Endothelial cell (in vitro differentiated cells): ENCODE data around the gene REPIN1. TPM values are rescaled to one million over a fixed set of nuclear protein-coding genes. Genes with fewer than 3 reads are reported as not detected.

Experiments used
- DNase-seq: peaks from one replicate; pipeline ENCODE4 v3.0.0; 2021; ENCODE audit warnings: low spot score
- H3K27ac Mint-ChIP-seq: one replicate; pipeline ENCODE4 v1.8.0; 2021; ENCODE audit warnings: mixed read lengths, inconsistent platforms; ENCODE audit not compliant: unreplicated experiment
- H3K27me3 Mint-ChIP-seq: one replicate; pipeline ENCODE4 v1.8.0; 2021; ENCODE audit warnings: mild to moderate bottlenecking, moderate library complexity, mixed read lengths, inconsistent platforms; ENCODE audit not compliant: unreplicated experiment
- H3K36me3 Mint-ChIP-seq: one replicate; pipeline ENCODE4 v1.8.0; 2021; ENCODE audit warnings: mild to moderate bottlenecking, low read depth, mixed read lengths, inconsistent platforms; ENCODE audit not compliant: unreplicated experiment
- H3K4me1 Mint-ChIP-seq: one replicate; pipeline ENCODE4 v1.8.0; 2021; ENCODE audit warnings: mild to moderate bottlenecking, mixed read lengths, inconsistent platforms; ENCODE audit not compliant: unreplicated experiment
- H3K4me3 Mint-ChIP-seq: one replicate; pipeline ENCODE4 v1.8.0; 2021; ENCODE audit warnings: mild to moderate bottlenecking, mixed read lengths, inconsistent platforms; ENCODE audit not compliant: unreplicated experiment
- H3K9me3 Mint-ChIP-seq: one replicate; pipeline ENCODE4 v1.8.0; 2021; ENCODE audit warnings: mixed read lengths, inconsistent platforms; ENCODE audit not compliant: unreplicated experiment
- total RNA-seq: library from RNA; stranded (reverse); fragmentation: NEBNext Ultra II Directional; extraction: Animal tissue kit (Norgen Biotek cat#: 25700); gene quantifications from one replicate; pipeline ENCODE4 v1.2.1, GENCODE V29; 2021; ENCODE audit not compliant: unreplicated experiment
- TF ChIP-seq, protein P1 (sequence below): fragments of 200-600 bp; sonication (generic); IDR thresholded peaks from one replicate; pipeline ENCODE4 v1.5.0; 2021; ENCODE audit warnings: antibody characterized with exemption; ENCODE audit not compliant: unreplicated experiment

Gene REPIN1
- total RNA-seq, 1 donor from 2014 or later: 138 TPM

DNA sequence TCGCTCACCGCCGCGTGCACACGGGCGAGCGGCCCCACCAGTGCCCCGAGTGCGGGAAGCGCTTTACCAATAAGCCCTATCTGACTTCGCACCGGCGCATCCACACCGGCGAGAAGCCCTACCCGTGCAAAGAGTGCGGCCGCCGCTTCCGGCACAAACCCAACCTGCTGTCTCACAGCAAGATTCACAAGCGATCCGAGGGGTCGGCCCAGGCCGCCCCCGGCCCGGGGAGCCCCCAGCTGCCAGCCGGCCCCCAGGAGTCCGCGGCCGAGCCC lies 3.3 kb downstream of the REPIN1 start:
- no peaks in the 10 kb centered on the region for H3K9me3 Mint-ChIP-seq
- peaks cover 62% of the 10 kb centered on the region for H3K4me1 Mint-ChIP-seq
- DNase-seq: no peak
- H3K36me3 Mint-ChIP-seq: peaks cover 34% of the 10 kb centered on the region
- TF ChIP-seq, protein P1, sequence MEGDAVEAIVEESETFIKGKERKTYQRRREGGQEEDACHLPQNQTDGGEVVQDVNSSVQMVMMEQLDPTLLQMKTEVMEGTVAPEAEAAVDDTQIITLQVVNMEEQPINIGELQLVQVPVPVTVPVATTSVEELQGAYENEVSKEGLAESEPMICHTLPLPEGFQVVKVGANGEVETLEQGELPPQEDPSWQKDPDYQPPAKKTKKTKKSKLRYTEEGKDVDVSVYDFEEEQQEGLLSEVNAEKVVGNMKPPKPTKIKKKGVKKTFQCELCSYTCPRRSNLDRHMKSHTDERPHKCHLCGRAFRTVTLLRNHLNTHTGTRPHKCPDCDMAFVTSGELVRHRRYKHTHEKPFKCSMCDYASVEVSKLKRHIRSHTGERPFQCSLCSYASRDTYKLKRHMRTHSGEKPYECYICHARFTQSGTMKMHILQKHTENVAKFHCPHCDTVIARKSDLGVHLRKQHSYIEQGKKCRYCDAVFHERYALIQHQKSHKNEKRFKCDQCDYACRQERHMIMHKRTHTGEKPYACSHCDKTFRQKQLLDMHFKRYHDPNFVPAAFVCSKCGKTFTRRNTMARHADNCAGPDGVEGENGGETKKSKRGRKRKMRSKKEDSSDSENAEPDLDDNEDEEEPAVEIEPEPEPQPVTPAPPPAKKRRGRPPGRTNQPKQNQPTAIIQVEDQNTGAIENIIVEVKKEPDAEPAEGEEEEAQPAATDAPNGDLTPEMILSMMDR: no peak
- peaks cover 22% of the 10 kb centered on the region for H3K27me3 Mint-ChIP-seq
- no peak overlapping the region for H3K4me3 Mint-ChIP-seq
- no peak overlapping the region for H3K27ac Mint-ChIP-seq

DNA sequence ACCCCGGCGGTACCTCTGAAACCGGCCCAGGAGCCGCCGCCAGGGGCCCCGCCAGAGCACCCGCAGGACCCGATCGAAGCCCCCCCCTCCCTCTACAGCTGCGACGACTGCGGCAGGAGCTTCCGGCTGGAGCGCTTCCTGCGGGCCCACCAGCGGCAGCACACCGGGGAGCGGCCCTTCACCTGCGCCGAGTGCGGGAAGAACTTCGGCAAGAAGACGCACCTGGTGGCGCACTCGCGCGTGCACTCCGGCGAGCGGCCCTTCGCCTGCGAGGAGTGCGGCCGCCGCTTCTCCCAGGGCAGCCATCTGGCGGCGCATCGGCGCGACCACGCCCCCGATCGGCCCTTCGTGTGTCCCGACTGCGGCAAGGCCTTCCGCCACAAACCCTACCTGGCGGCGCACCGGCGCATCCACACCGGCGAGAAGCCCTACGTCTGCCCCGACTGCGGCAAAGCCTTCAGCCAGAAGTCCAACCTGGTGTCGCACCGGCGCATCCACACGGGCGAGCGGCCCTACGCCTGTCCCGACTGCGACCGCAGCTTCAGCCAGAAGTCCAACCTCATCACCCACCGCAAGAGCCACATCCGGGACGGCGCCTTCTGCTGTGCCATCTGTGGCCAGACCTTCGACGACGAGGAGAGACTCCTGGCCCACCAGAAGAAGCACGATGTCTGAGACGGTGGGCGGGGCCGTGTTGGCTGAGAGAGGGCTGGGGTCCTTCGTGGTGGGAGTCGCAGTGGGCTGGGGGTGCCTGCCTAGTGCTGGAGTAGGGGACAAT lies 3.8 kb downstream of the REPIN1 start:
- Mint-ChIP-seq H3K36me3 (peaks cover 34% of the 10 kb centered on the region), H3K4me3 (no peak overlapping the region), H3K27ac (no peak overlapping the region), H3K9me3 (no peaks in the 10 kb centered on the region), H3K4me1 (peaks cover 66% of the 10 kb centered on the region), H3K27me3 (peaks cover 22% of the 10 kb centered on the region)
- no peak for DNase-seq
- TF ChIP-seq, protein P1: no peak

DNA sequence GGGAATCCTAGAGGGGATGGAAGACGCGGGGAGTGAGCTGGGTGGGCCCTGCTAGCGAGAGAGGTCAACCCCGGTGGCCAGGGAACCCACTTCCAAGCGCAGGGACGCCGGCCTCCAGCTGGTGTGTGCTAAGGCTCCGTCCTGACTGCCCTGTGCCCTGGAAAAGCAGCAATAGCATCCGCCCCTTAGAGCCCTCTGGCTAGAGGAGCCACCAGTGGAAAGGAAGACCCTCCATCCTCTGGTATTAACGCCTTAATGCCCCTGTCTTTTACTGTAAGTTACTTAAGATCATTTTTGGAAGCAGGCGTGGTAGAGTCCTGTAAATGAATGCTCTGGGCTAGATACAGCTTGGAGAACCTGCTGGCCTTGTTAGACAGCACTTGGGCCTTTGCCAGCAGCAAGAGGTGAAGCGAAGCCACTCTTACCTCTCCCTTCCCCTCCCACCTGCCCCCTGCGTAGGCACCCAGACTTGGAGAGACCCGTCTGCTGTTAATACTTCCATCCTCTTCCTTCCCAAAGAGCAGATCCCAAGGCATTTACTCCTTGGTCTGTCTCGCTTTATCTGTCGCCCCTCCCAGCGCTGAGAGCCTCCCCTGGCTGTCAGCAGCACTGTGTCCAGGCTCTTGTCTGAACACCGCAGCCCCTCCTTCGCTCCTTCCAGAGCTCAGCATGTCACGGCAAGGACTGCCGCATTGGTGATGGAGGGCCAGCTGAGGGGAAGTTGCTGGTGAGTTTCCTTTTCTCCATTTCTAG lies 4.6 kb downstream of the REPIN1 start:
- Mint-ChIP-seq H3K9me3 (no peaks in the 10 kb centered on the region), H3K4me1 (peaks cover 73% of the 10 kb centered on the region), H3K27me3 (peaks cover 25% of the 10 kb centered on the region), H3K27ac (no peak overlapping the region), H3K36me3 (peaks cover 34% of the 10 kb centered on the region), H3K4me3 (peak overlapping the region; percentile 69)
- DNase-seq: no peak
- TF ChIP-seq, protein P1: no peak

DNA sequence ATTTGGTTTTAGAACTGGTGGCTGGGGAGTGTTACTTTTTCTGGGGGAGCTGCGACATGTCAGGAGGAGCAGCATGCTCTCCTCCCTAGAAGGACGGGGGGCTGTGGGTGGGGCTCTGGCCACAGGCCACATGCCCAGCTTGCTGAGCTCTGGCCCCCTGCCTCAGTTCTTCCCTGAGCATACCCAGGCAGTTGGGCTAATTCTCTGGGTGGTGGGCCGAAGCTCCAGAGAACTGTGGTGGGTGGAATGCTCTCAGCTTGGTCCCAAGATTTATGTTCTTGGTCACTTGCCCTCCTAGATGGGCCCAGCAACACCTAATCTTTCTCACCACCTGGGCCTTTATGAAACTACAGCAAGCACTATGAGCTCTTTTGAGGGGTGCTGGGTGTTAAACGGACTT lies 5.4 kb downstream of the REPIN1 start:
- H3K27me3 Mint-ChIP-seq: peaks cover 25% of the 10 kb centered on the region
- TF ChIP-seq, protein P1: no peak
- H3K9me3 Mint-ChIP-seq: no peaks in the 10 kb centered on the region
- H3K4me1 Mint-ChIP-seq: peaks cover 71% of the 10 kb centered on the region
- H3K4me3 Mint-ChIP-seq: peak overlapping the region; percentile 47
- DNase-seq: no peak
- H3K36me3 Mint-ChIP-seq: peaks cover 34% of the 10 kb centered on the region
- peak overlapping the region; percentile 64 for H3K27ac Mint-ChIP-seq

DNA sequence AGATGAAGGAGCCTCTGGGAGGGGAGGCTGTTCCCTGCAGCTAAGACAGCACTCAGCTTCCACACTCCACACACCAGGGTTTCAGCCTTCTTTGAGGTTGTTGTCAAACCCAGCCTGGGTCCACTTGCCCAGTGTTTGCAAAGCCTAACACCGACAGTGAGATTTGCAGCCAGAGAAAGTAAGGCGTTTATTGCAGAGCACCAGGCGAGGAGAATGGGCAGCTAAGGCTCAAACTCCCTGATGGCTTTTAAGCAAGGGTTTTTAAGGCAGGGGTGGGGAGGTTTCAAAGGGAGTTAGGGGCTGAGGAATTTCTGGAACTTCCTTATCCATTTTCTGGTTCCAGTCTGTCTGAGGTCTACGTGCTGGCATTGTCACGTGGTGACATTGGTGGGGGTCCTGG lies 5.8 kb downstream of the REPIN1 start:
- Mint-ChIP-seq H3K4me3 (peak overlapping the region; percentile 47), H3K4me1 (peaks cover 67% of the 10 kb centered on the region), H3K27ac (peak overlapping the region; percentile 64), H3K9me3 (no peaks in the 10 kb centered on the region), H3K27me3 (peaks cover 22% of the 10 kb centered on the region), H3K36me3 (peaks cover 34% of the 10 kb centered on the region)
- no peak for DNase-seq
- TF ChIP-seq, protein P1: no peak
